ENCODE results near the gene EPHB2.

Gene EPHB2

GRCh38 chr1:22751124-22751531 is 40.5 kb downstream of the EPHB2 start:
- no peak for DNase-seq (ENCODE audit: low read depth)

GRCh38 chr1:22752339-22752738 is 41.7 kb downstream of the EPHB2 start:
- no peak for DNase-seq (ENCODE audit: low read depth)

DNA sequence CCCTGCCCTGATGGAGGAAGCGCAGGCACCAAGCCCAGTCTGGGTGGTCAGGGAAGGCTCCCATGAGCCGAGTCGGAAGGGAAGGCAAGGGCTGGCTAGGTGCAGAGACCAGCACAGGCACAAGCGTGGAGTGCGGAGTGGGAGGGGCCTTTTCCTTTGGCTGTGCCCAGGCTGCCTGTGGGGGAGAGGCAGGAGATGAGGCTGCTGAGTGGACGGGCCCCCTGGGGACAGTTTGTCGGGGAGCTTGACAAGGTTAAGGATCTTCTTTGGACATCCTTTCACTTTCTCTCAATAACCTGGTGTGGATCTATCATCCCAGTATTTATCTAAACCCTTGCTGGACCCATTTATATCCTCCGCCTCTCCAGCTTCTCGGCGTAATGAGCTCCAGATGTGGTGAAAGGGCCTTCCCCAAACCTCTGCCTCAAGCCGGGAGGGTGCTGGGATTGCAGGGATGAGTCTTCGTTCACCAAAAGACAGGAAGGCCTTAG is 42.9 kb downstream of the EPHB2 start:
- no peak for DNase-seq (ENCODE audit: low read depth)

GRCh38 chr1:22754106-22754768 is 43.6 kb downstream of the EPHB2 start:
- DNase-seq (ENCODE audit: low read depth) = no peak

DNA sequence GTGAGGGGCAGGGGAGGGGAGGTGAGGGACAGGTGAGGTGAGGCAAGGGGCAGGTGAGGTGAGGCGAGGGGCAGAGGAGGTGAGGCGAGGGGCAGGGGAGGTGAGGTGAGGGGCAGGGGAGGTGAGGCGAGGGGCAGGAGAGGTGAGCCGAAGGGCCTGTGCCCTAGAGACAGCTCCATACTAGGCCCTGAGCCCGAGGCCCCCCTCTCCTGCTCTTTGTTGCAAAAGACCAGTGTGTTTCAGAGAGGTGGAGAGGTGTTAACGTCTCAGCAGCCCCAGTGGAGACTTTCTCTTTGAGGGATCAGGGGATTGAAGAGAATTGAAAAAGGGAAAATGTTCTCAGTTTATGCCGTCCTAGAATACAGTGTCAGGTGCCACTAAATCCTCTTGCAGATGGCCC is 44.2 kb downstream of the EPHB2 start:
- no peak for DNase-seq (ENCODE audit: low read depth)

DNA sequence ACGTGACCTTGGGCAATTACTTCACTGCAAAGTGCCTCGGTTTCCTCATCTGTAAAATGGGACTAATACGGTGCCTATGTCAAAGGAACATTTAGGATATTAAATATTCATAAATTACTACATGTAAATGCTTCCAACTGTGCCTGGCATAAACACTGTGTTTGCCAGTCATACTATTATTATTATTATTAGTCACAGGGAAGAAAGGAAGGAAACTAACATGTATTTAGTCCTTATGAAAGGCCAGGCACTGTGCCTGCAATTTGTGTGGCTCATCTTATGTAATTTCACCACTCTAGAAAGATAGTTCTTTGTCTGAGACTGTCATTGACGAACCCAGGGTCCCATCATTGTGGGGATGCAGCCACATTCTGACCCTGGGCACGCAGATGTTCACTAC is 45.0 kb downstream of the EPHB2 start:
- DNase-seq (ENCODE audit: low read depth) = no peak

GRCh38 chr1:22756125-22756735 is 45.6 kb downstream of the EPHB2 start:
- no peak for DNase-seq (ENCODE audit: low read depth)

DNA sequence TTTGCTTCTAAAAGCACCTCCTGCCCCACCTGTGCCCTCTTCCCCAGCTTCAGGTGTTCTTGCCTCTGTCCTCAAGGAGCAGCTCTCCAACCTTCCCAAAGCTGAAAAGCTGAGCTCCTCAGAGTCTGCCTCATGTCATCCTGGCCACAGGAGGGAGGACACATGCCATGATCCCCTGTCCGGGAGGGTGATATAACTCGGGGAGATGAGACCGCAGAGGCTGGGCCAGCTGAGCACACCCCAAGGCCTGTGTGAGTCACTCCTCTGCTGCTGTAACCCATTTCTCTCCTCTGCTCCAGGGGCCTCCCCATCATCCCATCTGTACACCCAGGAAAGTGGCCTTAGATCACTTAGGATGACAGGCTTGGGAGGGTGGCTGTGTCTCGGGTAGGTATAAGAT is 49.8 kb downstream of the EPHB2 start:
- no peak for DNase-seq (ENCODE audit: low read depth)

GRCh38 chr1:22761101-22761500 is 50.5 kb downstream of the EPHB2 start:
- no peak for DNase-seq (ENCODE audit: low read depth)

DNA sequence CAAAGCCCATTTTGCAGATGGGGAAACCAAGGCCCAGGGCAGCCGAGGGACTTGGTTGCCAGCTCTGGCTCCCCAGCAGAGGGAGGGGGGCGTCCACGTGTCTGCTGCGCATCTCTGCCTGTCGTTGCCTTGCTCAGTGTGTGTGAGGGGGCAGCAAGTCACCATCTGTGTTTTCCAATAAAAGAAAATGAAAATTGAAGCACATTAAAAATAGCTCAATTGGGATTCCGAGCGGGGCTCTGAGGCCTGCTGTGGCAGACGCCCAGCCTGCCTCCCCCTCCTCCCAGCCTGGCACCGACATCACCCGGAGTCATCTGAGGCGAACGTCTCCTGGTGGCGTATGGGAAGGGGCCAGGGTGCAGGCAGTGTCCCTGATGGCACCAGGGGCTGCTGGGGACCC is 51.2 kb downstream of the EPHB2 start:
- no peak for DNase-seq (ENCODE audit: low read depth)

GRCh38 chr1:22763487-22764200 is 53.0 kb downstream of the EPHB2 start:
- DNase-seq (ENCODE audit: low read depth) = no peak

DNA sequence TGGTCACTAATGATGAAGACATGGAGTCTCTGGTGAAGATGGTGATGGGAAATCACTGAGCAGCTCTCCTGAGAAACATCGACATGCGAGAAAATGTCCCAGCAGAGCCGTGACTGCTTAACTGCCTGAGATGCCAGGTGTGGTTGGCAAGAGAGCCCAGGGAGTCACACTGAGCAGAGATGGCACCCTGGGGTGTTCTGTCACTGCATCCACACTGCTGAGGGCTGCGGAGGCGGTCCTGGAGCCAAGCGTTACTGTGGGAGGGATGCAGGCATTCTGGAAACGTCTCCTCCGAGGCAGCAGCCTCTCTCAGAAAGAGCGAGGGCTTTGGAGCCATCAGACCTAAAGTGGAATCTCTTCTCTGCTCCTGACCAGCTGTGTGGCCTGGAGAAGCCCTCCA is 57.2 kb downstream of the EPHB2 start:
- no peak for DNase-seq (ENCODE audit: low read depth)

DNA sequence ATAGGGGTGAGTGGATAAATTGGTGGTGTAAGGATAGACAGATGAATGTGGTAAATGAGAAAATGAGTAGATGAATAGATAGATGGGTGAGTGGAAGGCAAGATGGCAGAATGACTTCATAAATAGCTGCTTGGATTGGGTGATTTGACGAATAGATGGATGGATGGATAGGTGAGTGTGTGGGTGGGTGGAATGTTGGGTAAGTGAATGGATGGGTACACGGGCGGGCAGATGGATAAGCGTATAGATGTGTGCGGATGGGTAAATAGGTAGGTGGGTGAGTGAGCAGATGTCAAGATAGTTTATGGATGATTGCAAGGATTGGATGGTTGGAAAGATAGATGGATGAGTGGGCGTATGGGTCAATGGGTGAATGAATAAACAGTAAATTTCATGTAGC is 59.3 kb downstream of the EPHB2 start:
- DNase-seq (ENCODE audit: low read depth) = no peak

GRCh38 chr1:22772014-22772413 is 61.4 kb downstream of the EPHB2 start:
- DNase-seq (ENCODE audit: low read depth) = no peak

GRCh38 chr1:22773981-22774832 is 63.6 kb downstream of the EPHB2 start:
- no peak for DNase-seq (ENCODE audit: low read depth)

DNA sequence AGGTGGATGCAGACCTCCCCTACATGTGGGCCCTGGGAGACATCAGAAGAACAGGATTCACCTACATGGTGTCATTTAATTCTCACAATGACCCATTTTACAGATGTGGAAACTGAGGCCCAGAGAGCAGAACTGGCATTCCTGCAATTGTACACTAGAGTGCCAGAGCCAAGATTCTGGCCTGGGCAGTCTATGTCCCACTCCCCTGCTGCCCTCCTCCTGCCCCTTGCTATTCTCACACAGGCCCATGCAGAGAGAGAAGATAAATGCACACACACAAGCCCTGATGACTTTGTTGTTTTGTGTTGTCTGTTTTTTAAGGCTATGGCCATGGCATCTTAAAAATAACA is 64.2 kb downstream of the EPHB2 start:
- no peak for DNase-seq (ENCODE audit: low read depth)

- DNase-seq (ENCODE audit: low read depth) = no peak
Measured at GRCh38 chr1:22775478-22775877, 64.8 kb downstream of the EPHB2 start.

GRCh38 chr1:22776035-22776613 is 65.5 kb downstream of the EPHB2 start:
- DNase-seq (ENCODE audit: low read depth) = no peak

GRCh38 chr1:22777388-22778057 is 66.9 kb downstream of the EPHB2 start:
- no peak for DNase-seq (ENCODE audit: low read depth)

DNA sequence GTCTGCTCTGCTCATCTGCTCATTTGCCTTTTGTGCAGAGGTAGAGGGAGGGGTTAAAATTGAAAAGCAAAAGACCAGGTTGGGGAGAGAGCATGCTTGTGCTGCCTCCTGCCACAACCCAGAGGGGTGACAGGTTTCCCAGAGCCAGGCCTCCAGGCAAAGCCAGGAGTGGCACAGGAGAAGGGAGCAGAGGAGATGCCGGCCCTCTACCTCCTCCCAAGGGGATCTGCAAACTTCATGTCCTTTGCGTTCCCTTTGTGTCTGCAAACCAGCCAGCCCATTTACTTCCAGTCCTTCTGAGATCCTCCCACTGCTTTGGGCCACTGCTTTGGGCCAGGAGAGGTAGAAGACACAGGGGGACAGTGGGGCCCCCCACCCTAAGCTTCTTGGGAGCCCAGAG is 67.8 kb downstream of the EPHB2 start:
- DNase-seq (ENCODE audit: low read depth) = no peak

- no peak for DNase-seq (ENCODE audit: low read depth)
Measured at GRCh38 chr1:22778862-22779520, 68.4 kb downstream of the EPHB2 start.
